Gastrocnemius medialis (tissue), 4 donors: ENCODE results near the gene FAM13A. TPM values are rescaled to one million over a fixed set of nuclear protein-coding genes. Genes with fewer than 3 reads are reported as not detected.

ENCODE experiments used
- ATAC-seq, 2 donors: fragments of 150-250 bp; one replicate each; pipeline ENCODE4 v1.9.1; 2016
- DNase-seq, 2 donors: peaks; one replicate each; pipeline ENCODE4 v3.0.0-alpha.2; 2019
- H3K27ac ChIP-seq, 4 donors: fragments of 200-600 bp; sonication (generic); 1 replicate in 1 of 4; 2 replicates in 3 of 4; pipeline ENCODE4 v1.5.1; 2016 to 2018; ENCODE audit warnings: mild to moderate bottlenecking in 2 of 4, moderate library complexity in 1 of 4
- H3K27me3 ChIP-seq, 3 donors: fragments of 200-600 bp; sonication (generic) in 2 of 3; 1 replicate in 1 of 3; 2 replicates in 2 of 3; pipeline versions ENCODE4 v1.5.1 to v1.6.0; 2016 to 2019; ENCODE audit warnings: mild to moderate bottlenecking in 1 of 3, moderate library complexity in 1 of 3
- H3K36me3 ChIP-seq, 2 donors: fragments of 200-600 bp; sonication (generic) in 1 of 2; one replicate each; pipeline ENCODE4 v1.5.1; 2017 to 2018
- H3K4me1 ChIP-seq, 2 donors: fragments of 200-600 bp; sonication (generic) in 1 of 2; one replicate each; pipeline ENCODE4 v1.5.1; 2016 to 2017; ENCODE audit warnings: mild to moderate bottlenecking in 2 of 2
- H3K4me3 ChIP-seq, 4 donors: fragments of 200-600 bp; sonication (generic) in 3 of 4; 1 replicate in 1 of 4; 2 replicates in 3 of 4; pipeline ENCODE4 v1.5.1; 2016 to 2019; ENCODE audit warnings: mild to moderate bottlenecking in 2 of 4
- H3K9me3 ChIP-seq, 3 donors: fragments of 200-600 bp; sonication (generic) in 2 of 3; 1 replicate in 1 of 3; 2 replicates in 2 of 3; pipeline ENCODE4 v1.5.1; 2016 to 2019
- POLR2A ChIP-seq, 2 donors: fragments of 450-650 bp; IDR thresholded peaks; one replicate each; pipeline ENCODE4 v1.6.1; 2017; ENCODE audit warnings: antibody characterized with exemption in 2 of 2, mild to moderate bottlenecking in 2 of 2, moderate library complexity in 2 of 2
- in situ Hi-C, 4 donors: fragments of 200-750 bp; cut with MboI; loops; one replicate each; pipeline versions ENCODE4 v1.15.0 to v1.8.0; 2017; ENCODE audit warnings: low sequenced_read_pairs in 4 of 4
- intact Hi-C: fragments of 100-400 bp; cut with DNase I; formaldehyde crosslinking; loops from one replicate; pipeline ENCODE4 v1.15.1; 2023; ENCODE audit warnings: low total_unique reads
- total RNA-seq, 4 donors: library from RNA; depleted of rRNA; stranded (reverse); fragments of >200 nt; gene quantifications; one replicate each; pipeline versions ENCODE4 v1.1.0 to v1.2.3, GENCODE V29; 2016
- TF ChIP-seq, protein P1 (sequence below), 5 experiments: fragments of 450-650 bp in 3 of 5; fragments of 200-600 bp in 2 of 5; sonication (generic) in 2 of 5; IDR thresholded peaks in 4 of 5; conservative IDR thresholded peaks in 1 of 5; 1 replicate in 4 of 5; 2 replicates in 1 of 5; pipeline ENCODE4 v1.5.1; 2016 to 2019; ENCODE audit warnings: antibody characterized with exemption in 5 of 5, mild to moderate bottlenecking in 3 of 5, moderate library complexity in 3 of 5

FAM13A gene
- total RNA-seq, 4 donors from 2014 or later: 6.7 to 14.1 (median 11.4) TPM

DNA sequence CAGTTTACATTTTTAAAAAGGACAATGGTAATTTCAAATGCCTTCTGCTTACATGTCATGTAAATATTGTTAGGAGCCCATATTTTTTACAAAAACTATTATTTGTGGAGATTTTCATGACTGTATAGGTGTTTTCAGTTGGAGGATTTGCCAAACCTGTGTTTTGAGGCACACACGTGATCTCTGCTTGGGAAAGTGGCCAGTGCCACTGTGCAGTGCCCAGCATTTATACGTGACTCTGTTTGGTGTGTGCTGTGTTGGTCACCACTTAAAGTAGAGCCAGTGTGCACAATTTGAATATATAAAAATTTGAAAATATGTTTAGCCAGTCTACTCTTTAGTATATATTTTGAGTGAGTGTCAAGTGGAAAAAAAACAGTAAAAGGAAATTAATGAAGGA is 332.6 kb downstream of the FAM13A start:
- in situ Hi-C loops: no loop called here

DNA sequence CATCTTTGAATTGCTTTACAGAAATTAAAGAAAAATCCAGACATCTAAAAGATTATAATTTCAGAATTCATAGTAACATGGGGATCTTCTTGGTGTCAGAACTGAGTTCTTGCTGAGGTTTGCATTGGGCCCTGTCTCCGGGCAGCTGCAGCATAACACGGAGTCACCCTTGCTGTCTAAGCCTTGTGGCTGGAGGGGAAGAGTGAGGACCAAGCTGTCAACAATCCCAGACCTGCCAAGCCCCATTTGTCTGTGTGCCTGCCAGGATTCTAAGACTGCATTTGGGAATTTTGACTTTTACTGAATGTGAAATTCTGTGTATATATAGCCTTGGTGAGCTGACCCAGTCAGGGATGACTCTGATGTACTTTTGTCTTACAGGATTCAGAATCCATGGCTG is 334.2 kb downstream of the FAM13A start:
- no peaks in the 10 kb centered on the region for H3K27me3 ChIP-seq
- DNase-seq (peak in 1 of 2 donors; percentile 26), ATAC-seq (peak in 1 of 2 donors; percentile 24)
- TF ChIP-seq, protein P1, sequence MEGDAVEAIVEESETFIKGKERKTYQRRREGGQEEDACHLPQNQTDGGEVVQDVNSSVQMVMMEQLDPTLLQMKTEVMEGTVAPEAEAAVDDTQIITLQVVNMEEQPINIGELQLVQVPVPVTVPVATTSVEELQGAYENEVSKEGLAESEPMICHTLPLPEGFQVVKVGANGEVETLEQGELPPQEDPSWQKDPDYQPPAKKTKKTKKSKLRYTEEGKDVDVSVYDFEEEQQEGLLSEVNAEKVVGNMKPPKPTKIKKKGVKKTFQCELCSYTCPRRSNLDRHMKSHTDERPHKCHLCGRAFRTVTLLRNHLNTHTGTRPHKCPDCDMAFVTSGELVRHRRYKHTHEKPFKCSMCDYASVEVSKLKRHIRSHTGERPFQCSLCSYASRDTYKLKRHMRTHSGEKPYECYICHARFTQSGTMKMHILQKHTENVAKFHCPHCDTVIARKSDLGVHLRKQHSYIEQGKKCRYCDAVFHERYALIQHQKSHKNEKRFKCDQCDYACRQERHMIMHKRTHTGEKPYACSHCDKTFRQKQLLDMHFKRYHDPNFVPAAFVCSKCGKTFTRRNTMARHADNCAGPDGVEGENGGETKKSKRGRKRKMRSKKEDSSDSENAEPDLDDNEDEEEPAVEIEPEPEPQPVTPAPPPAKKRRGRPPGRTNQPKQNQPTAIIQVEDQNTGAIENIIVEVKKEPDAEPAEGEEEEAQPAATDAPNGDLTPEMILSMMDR (IDR thresholded peaks at IDR 0.05 in 4 of 5, conservative IDR thresholded peaks at IDR 0.05 in 1 of 5): no peak
- TF ChIP-seq POLR2A (IDR thresholded peaks at IDR 0.05): no peak
- peak overlapping the region in 2 of 4 donors; percentile 53 to 55 for H3K27ac ChIP-seq
- in situ Hi-C loops: no loop called here
- no peaks in the 10 kb centered on the region for H3K9me3 ChIP-seq
- H3K4me1 ChIP-seq: peaks cover 32 to 57% of the 10 kb centered on the region in 2 donors
- peaks cover 0 to 29% of the 10 kb centered on the region in 2 donors for H3K36me3 ChIP-seq
- intact Hi-C loops: no loop called here
- H3K4me3 ChIP-seq: no peak overlapping the region

More for the DNA sequence above, 332.6 kb downstream of the FAM13A start:
- ATAC-seq (no peak), DNase-seq (no peak)
- Histone ChIP-seq H3K4me3 (no peak overlapping the region), H3K36me3 (peaks cover 0 to 30% of the 10 kb centered on the region in 2 donors), H3K27ac (peak overlapping the region in 1 of 4 donors; percentile 5), H3K9me3 (no peaks in the 10 kb centered on the region), H3K4me1 (peaks cover 45 to 73% of the 10 kb centered on the region in 2 donors), H3K27me3 (no peaks in the 10 kb centered on the region)
- intact Hi-C loops: no loop called here
- TF ChIP-seq POLR2A (IDR thresholded peaks at IDR 0.05): no peak

DNA sequence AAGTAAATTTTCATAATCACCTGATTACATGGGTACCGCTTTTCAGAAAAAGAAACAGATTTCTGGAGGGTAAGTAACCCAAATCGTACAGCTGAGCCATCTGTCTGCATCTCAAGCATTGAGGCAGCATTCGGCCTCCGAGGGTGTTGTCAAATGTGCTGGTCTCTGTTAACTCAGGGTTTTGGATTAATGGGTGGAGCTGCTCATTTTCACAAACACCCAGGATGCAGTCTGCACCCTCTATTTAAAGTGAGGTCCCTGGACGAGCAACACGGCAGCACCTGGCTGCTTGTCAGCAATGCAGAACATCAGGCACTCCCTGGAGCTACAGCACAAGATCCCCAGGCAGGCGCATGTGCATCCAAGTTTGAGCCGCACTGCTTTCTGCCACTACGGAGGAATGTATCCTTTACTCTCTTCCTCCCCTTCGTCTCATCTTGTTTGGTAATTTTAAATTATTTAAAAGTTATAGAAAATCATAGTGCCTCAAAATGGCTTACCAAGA is 334.7 kb downstream of the FAM13A start:
- Histone ChIP-seq H3K9me3 (peaks cover 0 to 3% (median 0%) of the 10 kb centered on the region in 3 donors), H3K36me3 (peaks cover 0 to 28% of the 10 kb centered on the region in 2 donors), H3K4me3 (no peak overlapping the region), H3K27me3 (no peaks in the 10 kb centered on the region), H3K27ac (peak overlapping the region in 2 of 4 donors; percentile 53 to 55), H3K4me1 (peaks cover 27 to 53% of the 10 kb centered on the region in 2 donors)
- intact Hi-C loops: no loop called here
- in situ Hi-C loops: no loop called here
- ATAC-seq (no peak), DNase-seq (no peak)
- no peak for TF ChIP-seq POLR2A (IDR thresholded peaks at IDR 0.05)
- TF ChIP-seq, protein P1 (IDR thresholded peaks at IDR 0.05 in 4 of 5, conservative IDR thresholded peaks at IDR 0.05 in 1 of 5): no peak

DNA sequence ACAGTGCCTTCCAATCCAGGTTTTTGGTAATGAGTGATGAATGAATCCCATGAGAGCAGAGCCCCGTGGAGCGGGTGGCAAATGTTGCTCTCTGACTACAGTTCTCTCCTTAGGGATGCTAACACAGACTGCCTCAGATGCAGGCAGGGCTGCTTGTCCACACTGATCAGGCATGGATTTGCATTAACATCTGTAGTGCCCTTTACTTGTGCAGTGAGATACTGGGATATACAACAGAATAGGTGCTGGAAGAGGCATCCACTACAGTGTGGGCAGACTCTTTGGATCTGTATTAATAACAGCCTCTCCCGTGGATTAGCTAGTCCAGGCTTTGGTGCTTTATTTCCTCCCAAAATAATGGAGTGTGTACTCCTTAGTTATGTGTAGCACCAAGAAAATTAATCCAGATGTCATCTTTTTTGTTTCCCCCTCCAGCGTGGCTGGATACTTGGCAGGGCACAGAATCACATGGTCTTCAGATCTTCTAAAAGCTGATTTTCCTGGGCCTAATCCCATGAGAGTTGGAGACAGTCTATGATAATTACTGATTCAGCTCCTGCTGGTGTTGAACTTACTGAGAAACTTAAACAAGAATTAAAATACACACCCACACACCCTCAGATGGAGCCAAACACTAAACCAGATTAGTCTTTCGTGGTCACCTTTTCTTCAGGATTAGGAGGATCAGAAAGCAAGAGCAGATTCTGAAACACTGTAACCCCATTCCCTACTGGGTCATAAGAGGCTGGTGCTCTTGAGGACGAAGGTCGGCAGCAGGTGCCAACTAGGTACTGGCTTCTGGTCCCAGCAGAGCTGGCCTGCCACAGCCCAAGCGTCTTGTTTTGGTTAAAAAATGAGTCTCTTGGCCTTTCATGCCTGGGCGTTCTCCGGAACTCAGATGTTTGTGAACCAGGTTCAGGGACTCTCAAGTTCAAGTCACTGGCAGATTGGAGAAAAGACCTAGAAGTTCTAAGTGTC is 336.2 kb downstream of the FAM13A start:
- TF ChIP-seq, protein P1 (IDR thresholded peaks at IDR 0.05 in 4 of 5, conservative IDR thresholded peaks at IDR 0.05 in 1 of 5): no peak
- TF ChIP-seq POLR2A (IDR thresholded peaks at IDR 0.05): no peak
- Histone ChIP-seq H3K27me3 (no peaks in the 10 kb centered on the region), H3K9me3 (peaks cover 0 to 4% (median 0%) of the 10 kb centered on the region in 3 donors), H3K4me3 (no peak overlapping the region), H3K36me3 (peaks cover 0 to 25% of the 10 kb centered on the region in 2 donors), H3K4me1 (peaks cover 27 to 45% of the 10 kb centered on the region in 2 donors), H3K27ac (peak overlapping the region in 3 of 4 donors; percentile 53 to 55 (median 55))
- in situ Hi-C loops (no loop called here), intact Hi-C loops (no loop called here)
- ATAC-seq (no peak), DNase-seq (no peak)

DNA sequence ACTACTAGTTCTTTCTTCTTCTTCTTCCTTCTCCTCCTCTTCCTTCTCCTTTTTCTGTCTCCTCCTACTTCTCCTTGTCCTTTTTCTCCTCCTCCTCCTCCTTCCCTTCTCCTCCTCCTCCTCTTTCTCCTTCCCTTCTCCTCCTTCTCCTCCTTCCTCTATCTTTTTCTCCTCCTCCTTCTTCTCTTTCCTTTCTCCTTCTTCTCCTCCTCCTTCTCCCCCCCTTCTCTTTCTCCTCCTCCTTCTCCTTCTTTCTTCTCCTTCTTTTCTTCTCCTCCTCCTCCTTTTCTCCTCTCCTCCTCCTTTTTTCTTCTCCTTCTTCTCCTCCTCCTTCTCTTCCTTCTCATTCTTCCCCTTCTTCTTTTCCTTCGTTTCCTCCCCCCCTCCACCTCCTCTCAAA is 337.6 kb downstream of the FAM13A start:
- Histone ChIP-seq H3K36me3 (peaks cover 0 to 23% of the 10 kb centered on the region in 2 donors), H3K27me3 (no peaks in the 10 kb centered on the region), H3K4me3 (no peak overlapping the region), H3K9me3 (peaks cover 0 to 4% (median 0%) of the 10 kb centered on the region in 3 donors), H3K27ac (no peak overlapping the region), H3K4me1 (peaks cover 21 to 35% of the 10 kb centered on the region in 2 donors)
- TF ChIP-seq POLR2A (IDR thresholded peaks at IDR 0.05): no peak
- TF ChIP-seq, protein P1 (IDR thresholded peaks at IDR 0.05 in 4 of 5, conservative IDR thresholded peaks at IDR 0.05 in 1 of 5): no peak
- DNase-seq: no peak
- in situ Hi-C loops (loop anchor here in 2 of 4 donors (10.0 kb wide), 2 partner anchors 85 to 305 kb away; no protein-coding TSS in a partner anchor), intact Hi-C loops (no loop called here)
- ATAC-seq: no peak
